ENCODE data around the gene CFP.

CFP gene

GRCh38 chrX:47634871-47635575 lies 5.3 kb upstream of the CFP start:
- FAIRE-seq (no peak), DNase-seq (ENCODE audit: insufficient read length, low spot score) (no peak)
- TF ChIP-seq CTCF (IDR thresholded peaks at IDR 0.05; ENCODE audit: insufficient read depth, missing control alignments), result no peak

- DNase-seq (ENCODE audit: insufficient read length, low spot score), result no peak
- no peak for FAIRE-seq
- TF ChIP-seq CTCF (IDR thresholded peaks at IDR 0.05; ENCODE audit: insufficient read depth, missing control alignments), result no peak
Measured at GRCh38 chrX:47633689-47634590, 4.2 kb upstream of the CFP start.

- TF ChIP-seq CTCF (IDR thresholded peaks at IDR 0.05; ENCODE audit: insufficient read depth, missing control alignments), result no peak
- FAIRE-seq (no peak), DNase-seq (ENCODE audit: insufficient read length, low spot score) (no peak)
Measured at GRCh38 chrX:47632666-47633065, 2.9 kb upstream of the CFP start.

GRCh38 chrX:47631676-47632075 lies 1.9 kb upstream of the CFP start:
- FAIRE-seq (no peak), DNase-seq (ENCODE audit: insufficient read length, low spot score) (no peak)
- no peak for TF ChIP-seq CTCF (IDR thresholded peaks at IDR 0.05; ENCODE audit: insufficient read depth, missing control alignments)

- no peak for TF ChIP-seq CTCF (IDR thresholded peaks at IDR 0.05; ENCODE audit: insufficient read depth, missing control alignments)
- DNase-seq (ENCODE audit: insufficient read length, low spot score) (no peak), FAIRE-seq (no peak)
Measured at GRCh38 chrX:47628982-47629381, 748 bp downstream of the CFP start.

GRCh38 chrX:47625365-47625764 lies 4.4 kb downstream of the CFP start:
- DNase-seq (ENCODE audit: insufficient read length, low spot score) (no peak), FAIRE-seq (no peak)
- no peak for TF ChIP-seq CTCF (IDR thresholded peaks at IDR 0.05; ENCODE audit: insufficient read depth, missing control alignments)
